Measurements from ENCODE around the gene ITCH. TPM values are rescaled to one million over a fixed set of nuclear protein-coding genes. Genes with fewer than 3 reads are reported as not detected.
"Not testable (repeated sequence)": the region's sequence is repeated elsewhere in the genome, so short reads cannot be mapped to it uniquely, and the experiment has no call there.

ITCH gene
- total RNA-seq, 4 donors from 2014 or later = 37.4 to 48.4 (median 43.4) TPM

GRCh38 chr20:34512266-34512954 lies 149.3 kb downstream of the ITCH start:
- TF ChIP-seq POLR2AphosphoS5 (IDR thresholded peaks at IDR 0.05) = no peak
- TF ChIP-seq CTCF (IDR thresholded peaks at IDR 0.05) = no peak
- TF ChIP-seq POLR2A (IDR thresholded peaks at IDR 0.05) = no peak
- TF ChIP-seq EP300 (IDR thresholded peaks at IDR 0.05) = no peak
- Histone ChIP-seq H3K4me1 (peaks cover 35% of the 10 kb centered on the region), H3K36me3 (peaks cover 20% of the 10 kb centered on the region), H3K9me3 (no peaks in the 10 kb centered on the region), H3K4me3 (no peak overlapping the region), H3K27ac (peak overlapping the region; percentile 68), H3K27me3 (no peaks in the 10 kb centered on the region)
- DNase-seq (ENCODE audit: low spot score in 2 of 2) = no peak
- WGBS = 89% methylated on average over 4 of the region's 4 CpGs

- peaks cover 41% of the 10 kb centered on the region for H3K4me1 ChIP-seq
- H3K27ac ChIP-seq = peak overlapping the region; percentile 68
- no peak for DNase-seq (ENCODE audit: low spot score in 2 of 2)
- no peaks in the 10 kb centered on the region for H3K27me3 ChIP-seq
- H3K36me3 ChIP-seq = peaks cover 14% of the 10 kb centered on the region
- no peaks in the 10 kb centered on the region for H3K9me3 ChIP-seq
- TF ChIP-seq EP300 (IDR thresholded peaks at IDR 0.05) (no peak), POLR2A (IDR thresholded peaks at IDR 0.05) (no peak), CTCF (IDR thresholded peaks at IDR 0.05) (no peak), POLR2AphosphoS5 (IDR thresholded peaks at IDR 0.05) (no peak)
- no peak overlapping the region for H3K4me3 ChIP-seq
Observed at GRCh38 chr20:34512955-34513419, 149.9 kb downstream of the ITCH start.

GRCh38 chr20:34514034-34514433 lies 151.0 kb downstream of the ITCH start:
- not testable (repeated sequence) for DNase-seq (ENCODE audit: low spot score in 2 of 2); H3K4me3 ChIP-seq; H3K36me3 ChIP-seq; H3K27ac ChIP-seq; H3K9me3 ChIP-seq; H3K27me3 ChIP-seq
- 85% methylated on average over 17 of the region's 17 CpGs for WGBS
- H3K4me1 ChIP-seq = peaks cover 50% of the 10 kb centered on the region

- H3K36me3 ChIP-seq = peaks cover 12% of the 10 kb centered on the region
- H3K4me3 ChIP-seq = peak overlapping the region; percentile 91
- H3K9me3 ChIP-seq = no peaks in the 10 kb centered on the region
- H3K27me3 ChIP-seq = no peaks in the 10 kb centered on the region
- H3K27ac ChIP-seq = peak overlapping the region; percentile 98
- no peak for DNase-seq (ENCODE audit: low spot score in 2 of 2)
- 39% methylated on average over 18 of the region's 19 CpGs for WGBS
- peaks cover 50% of the 10 kb centered on the region for H3K4me1 ChIP-seq
- TF ChIP-seq EP300 (IDR thresholded peaks at IDR 0.05) = no peak
- no peak for TF ChIP-seq POLR2AphosphoS5 (IDR thresholded peaks at IDR 0.05)
- no peak for TF ChIP-seq POLR2A (IDR thresholded peaks at IDR 0.05)
- no peak for TF ChIP-seq CTCF (IDR thresholded peaks at IDR 0.05)
Observed at GRCh38 chr20:34514897-34515483, 151.9 kb downstream of the ITCH start.

GRCh38 chr20:34515484-34516246 lies 152.6 kb downstream of the ITCH start:
- H3K9me3 ChIP-seq = no peaks in the 10 kb centered on the region
- no peaks in the 10 kb centered on the region for H3K27me3 ChIP-seq
- no peak for DNase-seq (ENCODE audit: low spot score in 2 of 2)
- H3K27ac ChIP-seq = peak overlapping the region; percentile 98
- TF ChIP-seq CTCF (IDR thresholded peaks at IDR 0.05) (no peak), POLR2AphosphoS5 (IDR thresholded peaks at IDR 0.05) (no peak), EP300 (IDR thresholded peaks at IDR 0.05) (no peak)
- peaks cover 50% of the 10 kb centered on the region for H3K4me1 ChIP-seq
- 3% methylated on average over 31 of the region's 36 CpGs for WGBS
- H3K36me3 ChIP-seq = peaks cover 12% of the 10 kb centered on the region
- H3K4me3 ChIP-seq = peak overlapping the region; percentile 91
